ENCODE results near the gene GASK1B.

GASK1B gene

GRCh38 chr4:158172261-158173258, at the start of gene GASK1B:
Gene GASK1B, minus strand, starts transcription at chr4:158173025. Its CDS starts 1,650 bp downstream, at chr4:158171375.
- peak in 4 of 14 donors; percentile 19 to 37 (median 32) for DNase-seq

- DNase-seq = no peak
Observed at GRCh38 chr4:158219623-158220022, 46.8 kb upstream of the GASK1B start.

- DNase-seq = no peak
Observed at GRCh38 chr4:158217763-158218162, 44.9 kb upstream of the GASK1B start.

GRCh38 chr4:158214856-158215255, 42.0 kb upstream of the GASK1B start:
- no peak for DNase-seq

GRCh38 chr4:158213466-158213865, 40.6 kb upstream of the GASK1B start:
- DNase-seq = no peak

GRCh38 chr4:158211222-158211621, 38.4 kb upstream of the GASK1B start:
- DNase-seq = no peak

GRCh38 chr4:158209825-158210807, 37.3 kb upstream of the GASK1B start, which contains the start of gene TMEM144:
Gene TMEM144, plus strand, starts transcription at chr4:158210486. Its CDS starts 2,182 bp downstream, at chr4:158212668.
- peak; percentile 57 to 96 (median 86) for DNase-seq

GRCh38 chr4:158208963-158209640, 36.3 kb upstream of the GASK1B start:
- DNase-seq = peak in 1 of 14 donors; percentile 10

- DNase-seq = no peak
Observed at GRCh38 chr4:158203929-158204328, 31.1 kb upstream of the GASK1B start.

GRCh38 chr4:158203436-158203835, 30.6 kb upstream of the GASK1B start:
- DNase-seq = no peak

GRCh38 chr4:158202481-158202880, 29.7 kb upstream of the GASK1B start:
- DNase-seq = no peak

- DNase-seq = no peak
Observed at GRCh38 chr4:158201876-158202275, 29.1 kb upstream of the GASK1B start.

GRCh38 chr4:158201322-158201721, 28.5 kb upstream of the GASK1B start:
- DNase-seq = no peak

- no peak for DNase-seq
Observed at GRCh38 chr4:158200214-158200613, 27.4 kb upstream of the GASK1B start.

GRCh38 chr4:158197194-158197776, 24.5 kb upstream of the GASK1B start:
- no peak for DNase-seq

GRCh38 chr4:158195297-158195696, 22.5 kb upstream of the GASK1B start:
- no peak for DNase-seq

GRCh38 chr4:158193171-158193749, 20.4 kb upstream of the GASK1B start:
- DNase-seq = peak in 2 of 14 donors; percentile 26 to 47

- DNase-seq = peak in 1 of 14 donors; percentile 24
Observed at GRCh38 chr4:158192439-158193158, 19.8 kb upstream of the GASK1B start.

GRCh38 chr4:158190718-158191117, 17.9 kb upstream of the GASK1B start:
- DNase-seq = no peak

GRCh38 chr4:158189422-158189821, 16.6 kb upstream of the GASK1B start:
- no peak for DNase-seq

Measured in C1 segment of cervical spinal cord (tissue), 14 donors.